Liver (tissue), 9 donors: ENCODE measurements around the gene STAB1. TPM values are rescaled to one million over a fixed set of nuclear protein-coding genes. Genes with fewer than 3 reads are reported as not detected.
A peak's percentile ranks its signal among the peaks of the same experiment; 100 is the strongest.

Experiments
- DNase-seq: peaks from one replicate; pipeline ENCODE4 v3.0.0-alpha.2; 2017; ENCODE audit warnings: low spot score
- H3K27ac ChIP-seq, 2 donors: one replicate each; pipeline ENCODE4 v1.7.0; 2013; ENCODE audit warnings: inconsistent platforms in 2 of 2, low read length in 2 of 2, control low read depth in 1 of 2, low read depth in 1 of 2, mild to moderate bottlenecking in 1 of 2
- H3K27me3 ChIP-seq, 4 donors: one replicate each; pipeline versions ENCODE4 v1.6.1 to v1.7.0; 2013; ENCODE audit warnings: low read length in 3 of 4, inconsistent platforms in 1 of 4, mild to moderate bottlenecking in 1 of 4, moderate library complexity in 1 of 4; ENCODE audit not compliant: control insufficient read depth in 4 of 4, insufficient read depth in 4 of 4
- H3K36me3 ChIP-seq, 4 donors: one replicate each; pipeline versions ENCODE4 v1.6.1 to v1.7.0; 2013; ENCODE audit warnings: low read length in 3 of 4, mild to moderate bottlenecking in 3 of 4, low read depth in 1 of 4, moderate library complexity in 1 of 4; ENCODE audit not compliant: control insufficient read depth in 4 of 4, insufficient read depth in 3 of 4
- H3K4me1 ChIP-seq, 4 donors: one replicate each; pipeline versions ENCODE4 v1.6.1 to v1.7.0; 2013; ENCODE audit warnings: low read length in 3 of 4, mild to moderate bottlenecking in 3 of 4, moderate library complexity in 1 of 4; ENCODE audit not compliant: control insufficient read depth in 4 of 4, insufficient read depth in 4 of 4
- H3K4me3 ChIP-seq, 3 donors: one replicate each; pipeline versions ENCODE4 v1.6.1 to v1.7.0; 2013; ENCODE audit warnings: low read length in 3 of 3, control low read depth in 1 of 3, low read depth in 1 of 3, mild to moderate bottlenecking in 1 of 3
- H3K9ac ChIP-seq, 2 donors: one replicate each; pipeline ENCODE4 v1.7.0; 2013; ENCODE audit warnings: low read length in 2 of 2, mild to moderate bottlenecking in 2 of 2, moderate library complexity in 2 of 2, control low read depth in 1 of 2, low read depth in 1 of 2
- H3K9me3 ChIP-seq, 4 donors: one replicate each; pipeline versions ENCODE4 v1.6.1 to v1.7.0; 2013; ENCODE audit warnings: low read length in 3 of 4; ENCODE audit not compliant: control insufficient read depth in 4 of 4
- ATF3 ChIP-seq: IDR thresholded peaks from 2 replicates; pipeline ENCODE4 v1.6.1; 2016; ENCODE audit warnings: antibody characterized with exemption
- CTCF ChIP-seq: fragments of 150-350 bp; IDR thresholded peaks from 2 replicates; pipeline ENCODE4 v1.5.1; 2017; ENCODE audit warnings: improper control_type of control experiment, low read depth, low read length; ENCODE audit not compliant: missing input control
- FOXA1 ChIP-seq: IDR thresholded peaks from 2 replicates; pipeline ENCODE4 v1.6.1; 2016; ENCODE audit warnings: antibody characterized with exemption
- GABPA ChIP-seq, 2 donors: IDR thresholded peaks in 1 of 2; conservative IDR thresholded peaks in 1 of 2; 2 replicates each; pipeline ENCODE4 v1.6.1; 2016; ENCODE audit warnings: antibody characterized with exemption in 2 of 2, mild to moderate bottlenecking in 1 of 2, moderate library complexity in 1 of 2
- HNF4G ChIP-seq: IDR thresholded peaks from 2 replicates; pipeline ENCODE4 v1.6.1; 2016; ENCODE audit warnings: antibody characterized with exemption
- MAX ChIP-seq: IDR thresholded peaks from 2 replicates; pipeline ENCODE4 v1.6.1; 2016; ENCODE audit warnings: antibody characterized with exemption
- NR2F2 ChIP-seq: IDR thresholded peaks from 2 replicates; pipeline ENCODE4 v1.6.1; 2016; ENCODE audit warnings: antibody characterized with exemption
- REST ChIP-seq: IDR thresholded peaks from 2 replicates; pipeline ENCODE4 v1.6.1; 2016; ENCODE audit warnings: antibody characterized with exemption, mild to moderate bottlenecking
- TAF1 ChIP-seq: conservative IDR thresholded peaks from 2 replicates; pipeline ENCODE4 v1.6.1; 2016; ENCODE audit warnings: antibody characterized with exemption, mild to moderate bottlenecking
- ZBTB33 ChIP-seq: IDR thresholded peaks from 2 replicates; pipeline ENCODE4 v1.6.1; 2016; ENCODE audit warnings: antibody characterized with exemption
- WGBS: extraction: QIAGEN DNeasy Blood & Tissue Kit; methylation state at CpG from one replicate; pipeline ENCODE4 v1.1.7; 2013; 5-methylcytosine and 5-hydroxymethylcytosine counted together
- polyA plus RNA-seq, 2 donors: library from polyadenylated mRNA; stranded (reverse) in 1 of 2; unstranded in 1 of 2; fragments of 200-250 nt in 1 of 2; fragments of >200 nt in 1 of 2; fragmentation: Nextera tagmentation in 1 of 2; extraction: Ambion mirVana in 1 of 2; gene quantifications; one replicate each; pipeline versions ENCODE4 v1.2.1 to v1.2.3, GENCODE V29; 2013 to 2015
- total RNA-seq, 2 donors: library from RNA; depleted of rRNA; stranded (reverse); fragments of >200 nt; gene quantifications; one replicate each; pipeline ENCODE4 v1.2.3, GENCODE V29; 2014
- donor health status: healthy.
- donor health status: healthy.
- donor health status: healthy.
- donor health status: healthy.
- donor health status: healthy.

Gene STAB1
- total and polyA plus RNA-seq, 4 donors: 42.0 to 198 (median 71.5) TPM

GRCh38 chr3:52479877-52480575 lies 15.1 kb upstream of the STAB1 start:
- Histone ChIP-seq H3K36me3 (peaks cover 19 to 68% (median 37%) of the 10 kb centered on the region in 4 donors), H3K4me1 (peaks cover 0 to 10% (median 4%) of the 10 kb centered on the region in 4 donors), H3K4me3 (no peak overlapping the region), H3K9ac (no peak overlapping the region), H3K9me3 (no peaks in the 10 kb centered on the region), H3K27ac (no peak overlapping the region), H3K27me3 (no peaks in the 10 kb centered on the region)
- no peak for DNase-seq
- no peak for TF ChIP-seq HNF4G
- no peak for TF ChIP-seq FOXA1
- TF ChIP-seq ZBTB33: no peak
- no peak for TF ChIP-seq TAF1
- TF ChIP-seq MAX: no peak
- 94% methylated on average over 16 of the region's 16 CpGs for WGBS

- H3K4me1 ChIP-seq: peaks cover 0 to 10% (median 4%) of the 10 kb centered on the region in 4 donors
- H3K27ac ChIP-seq: no peak overlapping the region
- no peaks in the 10 kb centered on the region for H3K9me3 ChIP-seq
These were observed 14.1 kb upstream of the STAB1 start for GRCh38 chr3:52480768-52481715.

GRCh38 chr3:52481819-52482521 lies 13.2 kb upstream of the STAB1 start:
- WGBS: 78% methylated on average over 23 of the region's 23 CpGs
- no peak for DNase-seq
- Histone ChIP-seq H3K9ac (no peak overlapping the region), H3K4me3 (no peak overlapping the region), H3K9me3 (no peaks in the 10 kb centered on the region), H3K27ac (no peak overlapping the region), H3K4me1 (peaks cover 0 to 10% (median 4%) of the 10 kb centered on the region in 4 donors), H3K36me3 (peaks cover 22 to 62% (median 38%) of the 10 kb centered on the region in 4 donors), H3K27me3 (no peaks in the 10 kb centered on the region)
- TF ChIP-seq REST: no peak
- no peak for TF ChIP-seq ZBTB33
- no peak for TF ChIP-seq TAF1
- no peak for TF ChIP-seq GABPA (IDR thresholded peaks at IDR 0.05 in 1 of 2, conservative IDR thresholded peaks at IDR 0.05 in 1 of 2)
- no peak for TF ChIP-seq NR2F2
- TF ChIP-seq HNF4G: no peak
- no peak for TF ChIP-seq ATF3
- TF ChIP-seq CTCF: peak; percentile 7

More at GRCh38 chr3:52480768-52481715, 14.1 kb upstream of the STAB1 start:
- no peak overlapping the region for H3K4me3 ChIP-seq
- H3K9ac ChIP-seq: no peak overlapping the region
- no peak for DNase-seq
- no peaks in the 10 kb centered on the region for H3K27me3 ChIP-seq
- TF ChIP-seq FOXA1 (no peak), NR2F2 (peak; percentile 74)
- WGBS: 85% methylated on average over 27 of the region's 27 CpGs
- peaks cover 22 to 62% (median 38%) of the 10 kb centered on the region in 4 donors for H3K36me3 ChIP-seq
